NCI-H510A (cell line): Measurements from ENCODE around the gene OCA2.
A peak's percentile ranks its signal among the peaks of the same experiment; 100 is the strongest.
"Not testable (repeated sequence)": the region's sequence is repeated elsewhere in the genome, so short reads cannot be mapped to it uniquely, and the experiment has no call there.

ENCODE experiments used
- DNase-seq: peaks from one replicate; lab custom pipeline; 2025; lab: John Stamatoyannopoulos, UW

OCA2 gene

DNA sequence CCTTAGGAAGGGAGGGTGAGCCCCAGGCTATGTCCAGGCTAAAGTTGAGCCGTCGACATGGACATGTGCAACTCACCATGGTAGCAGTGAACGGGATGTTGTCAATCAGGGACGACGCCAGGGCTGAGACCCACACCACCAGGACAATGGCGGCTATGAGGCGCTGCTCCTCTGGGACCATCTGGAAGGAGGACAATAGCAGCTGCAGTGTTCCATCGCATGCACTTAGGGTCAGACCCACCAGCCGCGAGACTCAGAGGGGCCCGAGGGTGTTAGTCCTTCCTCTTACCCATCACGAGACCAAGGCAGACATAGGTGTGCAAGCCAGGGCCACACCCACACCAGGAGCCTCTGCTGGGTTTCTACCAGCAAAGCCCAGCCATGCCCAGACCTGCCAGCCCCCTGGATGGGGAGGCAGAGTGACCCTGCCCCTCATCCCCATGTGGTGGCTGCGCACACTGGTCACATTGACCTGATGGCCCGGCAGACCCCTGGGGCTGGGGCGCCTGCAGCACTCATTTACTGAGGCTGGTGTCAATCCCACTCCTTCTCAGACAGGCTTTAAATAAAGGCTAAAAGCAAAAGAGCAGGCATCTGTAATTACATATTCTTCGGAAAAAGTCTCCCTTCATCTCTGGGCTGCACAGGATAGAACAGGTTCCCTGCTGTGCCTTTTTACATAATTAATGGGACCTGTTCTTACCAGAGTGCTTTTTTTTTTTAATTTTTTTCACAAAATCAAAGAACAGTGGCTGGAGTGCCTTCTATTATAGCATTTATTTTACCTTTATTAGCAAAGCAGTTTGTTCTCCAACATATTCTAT lies 227.8 kb downstream of the OCA2 start:
- no peak for DNase-seq

DNA sequence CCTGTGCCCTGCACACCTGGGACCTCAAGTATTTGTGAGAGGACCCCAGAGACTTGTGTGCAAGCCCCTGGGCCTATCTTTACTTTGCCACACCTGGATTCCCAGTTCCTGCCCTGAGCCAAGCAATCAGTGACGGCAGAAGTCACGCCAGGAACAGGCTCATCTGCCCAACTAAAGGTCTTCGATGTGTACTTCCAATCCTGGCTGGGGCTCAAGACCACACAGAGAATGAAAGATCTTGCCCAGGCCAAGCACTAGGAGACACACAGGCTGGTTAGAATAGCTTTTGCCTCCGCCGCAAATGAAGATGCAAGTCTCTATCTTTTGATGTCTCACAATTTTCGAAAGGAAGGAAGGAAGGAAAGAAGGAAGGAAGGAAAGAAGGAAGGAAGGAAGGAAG lies 228.8 kb downstream of the OCA2 start:
- DNase-seq, result no peak

DNA sequence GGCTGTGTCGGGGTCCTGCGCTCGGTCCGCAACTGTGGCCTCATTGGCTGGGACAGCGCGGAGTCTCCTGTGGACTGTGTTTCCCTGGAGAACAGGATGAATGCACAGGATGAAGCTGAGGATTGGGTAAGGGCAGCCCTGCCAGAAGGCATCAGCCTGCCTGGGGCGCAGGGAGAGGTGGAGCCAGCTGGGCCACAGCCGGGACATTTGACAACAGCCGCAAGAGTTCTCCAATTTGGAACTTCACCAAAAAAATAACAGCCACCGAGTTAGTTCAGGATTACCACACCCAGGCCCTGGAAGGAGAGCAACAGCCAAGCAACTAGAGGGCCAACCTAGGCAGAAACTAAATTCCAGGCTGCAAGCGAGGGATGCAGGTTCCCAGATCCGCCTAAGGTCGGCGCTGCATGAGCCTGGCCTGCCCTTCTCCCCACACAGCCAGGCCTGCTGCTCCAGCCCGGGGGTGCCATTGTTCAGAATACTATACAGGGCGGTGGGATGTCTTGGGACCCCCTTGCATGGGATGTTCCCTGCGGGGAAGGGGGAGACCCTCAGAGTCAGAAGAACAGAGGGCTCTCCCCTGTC lies 229.3 kb downstream of the OCA2 start:
- no peak for DNase-seq

DNA sequence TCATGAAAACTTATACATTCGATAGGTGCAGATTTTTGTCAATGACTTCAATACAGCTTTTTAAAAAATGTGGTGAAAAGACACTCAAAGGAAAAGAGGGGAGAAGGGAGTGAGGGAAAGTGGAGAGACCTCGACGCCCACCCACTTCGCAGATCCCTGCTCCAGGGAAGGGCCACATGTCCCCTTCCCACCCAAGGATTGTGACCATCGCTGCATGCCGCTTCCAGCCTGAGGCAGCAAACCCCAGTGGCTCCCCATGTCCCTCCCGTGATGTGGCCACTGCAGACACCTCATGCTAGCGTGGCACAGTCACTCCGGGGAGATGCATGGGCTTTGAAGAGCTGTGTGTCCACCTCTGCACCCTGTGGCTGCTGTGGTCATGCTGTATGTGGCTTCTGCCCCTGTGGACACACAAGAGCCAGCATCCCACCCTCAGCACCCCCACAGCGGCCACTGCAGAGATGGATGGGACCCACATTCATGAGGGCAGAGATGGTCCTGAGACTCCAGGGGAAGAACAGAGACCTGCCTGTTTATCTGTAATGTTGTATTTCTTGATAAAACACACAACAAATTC lies 230.2 kb downstream of the OCA2 start:
- no peak for DNase-seq

DNA sequence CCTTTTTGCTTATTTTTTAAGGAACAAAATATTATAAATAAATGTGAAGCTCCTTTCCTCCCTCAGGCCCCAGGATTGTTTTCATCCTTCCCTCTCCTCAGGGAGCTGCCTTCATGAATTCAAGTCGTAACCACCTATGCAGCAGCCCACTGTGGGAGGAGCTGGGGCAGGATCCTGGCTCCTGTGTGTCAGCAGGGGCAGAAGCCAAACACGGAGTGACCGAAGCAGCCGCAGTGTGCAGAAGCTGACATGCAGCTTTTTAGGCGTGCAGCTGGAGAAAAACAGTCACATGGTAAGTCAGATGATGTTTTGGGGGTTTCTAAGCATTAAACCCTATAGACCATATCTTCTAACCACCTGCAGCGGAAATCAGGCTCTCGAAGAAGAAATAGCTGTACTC lies 231.3 kb downstream of the OCA2 start:
- no peak for DNase-seq

DNA sequence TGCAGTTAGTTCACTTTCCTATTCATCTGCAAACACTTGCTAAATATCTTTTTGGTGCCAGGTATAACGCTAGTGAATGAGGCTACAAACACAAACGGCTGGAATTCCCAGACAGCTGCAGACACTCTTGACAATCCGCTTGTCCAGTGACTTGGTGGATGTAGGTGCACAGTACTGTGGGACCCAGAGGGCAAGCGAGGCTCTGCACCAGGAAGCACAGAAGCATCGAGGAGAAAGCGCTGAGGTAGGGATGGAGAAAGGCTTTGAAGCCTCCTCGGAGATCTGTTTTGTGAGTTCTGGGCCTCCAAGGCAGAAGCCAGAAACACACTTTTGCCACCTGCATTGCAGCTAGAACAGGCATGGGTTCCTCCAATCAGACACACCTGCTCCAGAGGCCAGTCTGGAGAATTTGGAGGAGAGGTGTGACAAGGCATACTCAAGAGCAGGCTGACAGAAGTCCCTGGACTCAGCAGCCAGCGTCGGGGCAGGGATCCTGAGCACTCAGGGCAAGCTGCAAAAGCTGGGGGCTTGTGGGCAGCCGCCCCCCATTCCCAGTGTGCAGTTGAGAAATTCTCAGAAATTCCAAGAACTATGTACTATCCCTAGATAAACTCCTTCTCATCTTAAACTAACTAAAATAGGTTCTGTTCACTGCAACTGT lies 232.5 kb downstream of the OCA2 start:
- no peak for DNase-seq

DNA sequence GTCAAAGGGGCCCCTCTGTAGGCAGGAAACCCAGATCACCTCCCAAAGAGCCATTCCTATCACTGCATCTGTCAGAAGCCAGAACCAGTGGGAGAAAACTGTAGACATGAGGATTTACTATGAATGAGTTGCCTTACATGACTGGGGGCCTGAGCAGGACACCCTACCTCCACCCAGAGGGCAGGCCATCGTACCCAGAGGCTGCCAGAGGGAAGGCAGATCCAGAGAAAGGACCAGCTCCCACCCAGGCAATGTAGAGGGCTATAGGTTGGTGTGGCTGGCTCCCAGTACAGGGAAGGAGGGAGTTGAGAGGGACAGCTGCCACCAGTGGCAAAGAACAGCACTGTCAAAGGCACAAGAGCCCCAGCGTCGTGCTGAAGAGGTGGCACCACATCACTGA lies 233.2 kb downstream of the OCA2 start:
- no peak for DNase-seq

DNA sequence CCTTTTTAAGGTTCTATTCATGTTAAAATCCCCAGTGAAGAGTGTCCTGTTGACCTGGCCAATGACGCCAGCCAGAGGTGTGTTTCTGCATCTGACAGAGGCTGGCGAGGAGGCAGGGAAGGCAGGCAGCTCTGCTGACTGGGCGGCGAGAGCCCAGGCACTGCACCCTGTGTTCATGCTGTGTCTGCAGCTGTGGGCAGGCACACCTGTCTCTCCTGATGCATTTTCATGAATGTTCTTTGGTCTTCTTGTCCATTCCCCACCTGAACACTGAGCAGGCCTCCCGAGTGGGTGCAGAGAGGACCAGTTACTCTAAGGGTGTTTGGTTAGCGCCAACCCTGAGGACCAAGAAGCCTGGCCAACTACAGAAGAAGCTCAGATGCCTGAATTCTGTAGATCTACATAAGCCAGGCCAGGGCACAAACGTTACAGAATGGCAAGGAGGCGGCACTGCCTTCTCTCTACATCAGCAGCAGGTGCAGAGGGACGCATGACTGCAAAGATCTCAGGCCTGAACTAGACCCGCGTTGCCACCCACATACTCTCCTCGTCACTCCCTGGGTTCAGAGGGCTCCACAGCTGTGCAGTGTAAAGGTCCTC lies 233.7 kb downstream of the OCA2 start:
- DNase-seq, result peak; percentile 21

DNA sequence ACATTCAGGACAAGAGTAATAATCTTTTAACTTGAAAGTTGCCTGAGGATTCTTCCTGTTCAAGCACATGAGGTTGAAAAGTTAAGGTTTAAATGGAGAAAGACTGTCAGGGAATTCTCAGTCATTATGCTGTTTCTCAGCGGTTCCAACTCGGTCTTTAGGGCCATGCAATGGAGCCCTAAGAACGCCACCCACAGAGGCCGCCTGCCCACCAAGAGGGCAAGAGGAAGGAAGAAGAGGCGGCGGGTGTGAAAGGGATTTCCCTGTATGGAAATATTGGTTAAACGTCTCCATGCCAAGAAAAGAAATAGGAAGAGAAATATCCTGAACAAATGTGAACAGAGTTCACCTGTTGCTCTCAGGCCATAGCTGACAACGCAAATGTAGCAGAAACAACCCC lies 234.4 kb downstream of the OCA2 start:
- DNase-seq, result no peak

DNA sequence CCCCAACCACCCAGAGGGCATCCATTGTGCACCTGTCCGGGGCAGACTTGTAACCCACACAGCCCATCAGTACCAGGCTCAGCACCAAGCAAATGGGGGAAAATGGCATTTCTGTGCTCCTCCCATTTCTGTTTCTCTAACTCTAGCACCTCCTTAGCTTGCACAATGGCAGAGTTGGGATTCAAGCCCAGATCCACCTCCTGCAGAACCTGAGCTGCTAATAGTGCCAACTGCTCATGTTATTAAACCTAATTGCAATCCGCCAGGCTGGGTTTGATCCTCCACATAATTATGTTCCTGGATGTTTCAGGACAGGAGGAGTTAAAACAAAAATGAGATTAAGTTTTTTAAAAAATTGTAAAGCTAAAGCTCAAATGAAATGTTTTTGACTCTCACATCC lies 235.0 kb downstream of the OCA2 start:
- DNase-seq, result no peak

DNA sequence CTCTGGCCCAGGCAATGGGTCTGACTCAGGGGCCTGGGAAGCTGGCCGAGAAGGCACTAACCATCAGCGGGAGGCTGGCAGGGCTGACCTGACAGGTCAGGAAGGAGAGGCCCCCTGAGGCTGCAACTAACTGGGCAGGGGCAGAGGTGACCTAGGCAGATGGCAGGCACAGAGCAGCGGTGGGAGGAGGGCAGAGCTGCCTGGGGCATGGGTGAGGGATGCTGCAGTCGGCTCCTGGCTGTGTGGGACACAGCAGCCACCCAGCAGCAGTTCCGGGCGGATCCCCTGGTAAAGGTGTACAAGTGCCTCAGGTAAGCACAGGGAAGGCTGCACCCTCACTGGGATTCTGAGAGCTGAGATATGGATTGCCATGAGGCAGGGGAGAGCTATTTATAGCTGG lies 236.1 kb downstream of the OCA2 start:
- no peak for DNase-seq

DNA sequence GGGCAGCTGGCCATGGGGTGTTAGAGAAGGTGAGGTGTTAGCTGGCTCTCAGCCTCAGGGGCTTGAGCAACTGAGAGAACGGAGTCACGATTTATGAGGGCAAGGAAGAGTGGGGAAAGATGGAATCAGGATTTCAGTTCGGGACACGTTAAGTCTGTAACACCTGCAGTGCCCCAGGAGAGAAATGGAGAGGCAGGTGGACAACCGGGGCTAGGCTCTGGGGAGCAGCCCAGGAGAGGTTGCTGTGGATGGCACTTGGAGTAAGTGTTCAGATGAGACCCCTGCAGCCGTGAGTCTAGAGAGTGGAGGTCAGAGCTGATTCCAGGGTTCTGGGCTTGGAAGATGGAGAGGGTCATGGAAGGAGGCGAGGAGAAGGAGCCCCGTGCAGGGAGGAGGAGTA lies 237.9 kb downstream of the OCA2 start:
- no peak for DNase-seq

DNA sequence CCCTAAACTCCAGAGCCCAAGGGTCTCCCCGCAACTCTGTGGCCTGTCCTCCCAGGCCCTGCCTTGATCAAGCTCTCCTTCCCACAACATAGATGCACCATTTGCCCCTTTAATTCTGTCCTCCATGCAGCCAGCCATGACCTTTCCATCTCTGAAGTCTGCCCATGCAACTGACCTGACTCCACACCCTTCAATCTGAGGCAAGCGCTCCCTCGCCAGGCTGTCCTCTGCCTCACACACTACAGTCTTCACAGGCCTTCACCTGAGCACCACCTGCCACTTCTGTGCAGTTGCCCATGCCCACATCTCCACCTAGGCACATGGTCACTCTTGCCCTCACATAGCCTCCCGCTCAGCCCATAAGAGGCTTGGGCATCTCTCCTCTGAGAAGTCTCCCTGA lies 244.0 kb downstream of the OCA2 start:
- DNase-seq, result no peak

DNA sequence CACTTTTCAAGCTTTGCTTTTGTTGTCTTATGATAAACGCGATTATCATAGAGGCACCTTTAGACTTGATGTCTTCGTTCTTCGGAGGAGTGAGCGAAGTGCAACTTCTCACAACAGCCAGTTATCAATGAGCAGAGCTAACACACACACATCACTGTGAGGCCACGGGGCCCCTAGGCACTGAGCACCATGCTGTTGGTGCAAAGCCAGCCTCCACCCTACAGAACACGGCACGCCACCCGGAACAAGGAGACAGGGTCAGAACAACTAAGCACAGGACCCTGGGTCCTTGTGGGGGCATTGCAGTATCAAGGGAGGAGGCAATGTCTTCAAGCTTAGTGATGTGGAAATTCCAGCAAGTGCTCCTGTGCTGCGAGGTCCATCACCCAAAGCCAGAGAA lies 244.5 kb downstream of the OCA2 start:
- no peak for DNase-seq

DNA sequence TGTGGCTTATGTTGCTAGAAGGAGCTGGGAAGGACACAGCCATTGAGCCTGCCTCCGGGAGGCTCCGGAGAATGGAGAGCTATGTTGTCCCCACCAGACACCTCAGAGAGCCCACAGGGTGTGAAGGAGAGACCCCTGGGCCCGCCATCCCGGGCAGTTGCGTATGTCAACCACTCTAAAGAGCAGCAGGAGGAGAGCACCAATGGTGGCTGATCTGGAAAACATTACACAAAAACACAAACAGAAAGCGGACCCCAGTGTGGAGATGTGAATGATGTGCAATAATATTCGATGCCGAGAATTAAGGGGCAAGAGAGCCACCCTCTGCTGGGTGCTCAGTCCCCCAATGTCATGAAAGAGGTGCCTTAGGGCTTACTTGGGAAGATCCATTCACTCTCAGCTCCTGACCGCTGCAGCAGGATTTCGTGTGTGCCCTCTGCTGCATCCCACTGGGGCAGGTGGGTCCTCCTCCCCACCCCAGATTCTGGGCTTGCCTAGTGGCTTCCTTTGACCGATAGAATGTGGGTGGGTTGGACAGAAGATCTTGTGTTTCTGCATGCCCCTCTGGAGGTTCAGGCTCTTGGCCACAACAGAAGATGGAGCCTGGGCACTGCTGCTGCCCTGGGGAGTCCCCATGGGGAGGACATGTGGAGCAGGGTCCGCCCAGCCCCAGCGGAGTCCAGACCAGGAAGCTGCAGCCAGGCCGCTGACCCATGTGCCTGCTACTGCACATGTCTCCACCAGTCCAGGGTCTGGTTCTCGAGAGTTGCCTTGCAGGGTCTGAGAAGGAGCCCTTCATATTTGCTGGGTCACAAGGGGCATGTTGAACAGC lies 245.3 kb downstream of the OCA2 start:
- no peak for DNase-seq

DNA sequence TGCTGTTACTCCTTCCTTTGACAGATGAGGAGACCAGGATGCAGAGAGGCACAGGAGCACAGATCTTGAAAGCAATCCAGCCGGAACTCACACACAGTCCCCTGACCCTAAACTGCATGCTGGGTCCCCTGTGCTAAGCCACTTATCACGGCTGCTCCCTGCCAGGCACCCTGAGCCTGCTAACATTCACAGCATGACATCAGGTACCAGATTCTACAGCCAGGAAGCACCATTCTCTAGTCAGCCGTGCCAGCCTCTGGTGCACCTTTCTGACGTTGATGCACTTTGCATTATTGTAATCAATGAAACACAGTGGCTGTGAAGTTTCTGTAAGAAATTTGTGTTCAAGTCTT lies 247.3 kb downstream of the OCA2 start:
- no peak for DNase-seq

DNA sequence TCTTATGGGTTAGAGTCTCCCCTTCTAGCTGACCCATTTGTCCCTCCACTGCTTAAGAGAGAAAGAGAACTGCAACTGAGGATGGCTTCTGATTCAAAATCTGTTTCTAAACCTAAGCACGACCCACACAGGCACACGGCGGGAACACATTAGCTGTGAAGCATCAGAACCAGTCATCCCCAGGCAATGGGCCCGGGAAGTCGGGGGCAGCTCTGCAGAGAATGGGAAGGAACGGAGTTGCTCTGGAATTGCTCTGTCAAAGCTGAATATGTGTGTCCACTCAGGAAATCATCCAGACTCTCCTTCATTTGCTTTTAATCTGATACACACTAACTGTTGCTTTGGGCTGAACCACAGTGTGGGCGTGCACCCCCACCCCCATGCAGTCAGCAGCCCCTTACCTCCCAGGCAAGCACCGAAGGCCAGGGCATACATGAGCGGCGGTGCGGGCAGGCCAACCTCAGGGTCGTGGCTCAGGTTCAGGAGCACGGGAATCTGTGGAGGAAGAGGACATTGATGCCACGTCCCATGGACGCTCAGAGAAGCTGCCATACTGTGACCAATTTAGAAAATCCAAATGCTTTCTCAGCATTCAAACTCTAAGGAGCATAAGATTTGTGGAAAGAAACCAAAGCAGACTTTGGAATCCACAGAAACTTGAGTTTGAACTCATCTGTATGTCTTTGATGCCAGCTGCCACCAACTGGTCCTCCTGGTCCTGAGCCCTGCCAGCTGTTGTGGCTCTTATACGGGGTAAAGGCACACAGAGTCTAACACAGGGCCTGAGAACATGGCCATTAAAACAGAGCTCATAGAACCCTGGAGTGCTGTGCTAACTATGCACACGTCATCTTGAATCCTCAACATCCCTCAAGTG lies 247.9 kb downstream of the OCA2 start:
- no peak for DNase-seq

DNA sequence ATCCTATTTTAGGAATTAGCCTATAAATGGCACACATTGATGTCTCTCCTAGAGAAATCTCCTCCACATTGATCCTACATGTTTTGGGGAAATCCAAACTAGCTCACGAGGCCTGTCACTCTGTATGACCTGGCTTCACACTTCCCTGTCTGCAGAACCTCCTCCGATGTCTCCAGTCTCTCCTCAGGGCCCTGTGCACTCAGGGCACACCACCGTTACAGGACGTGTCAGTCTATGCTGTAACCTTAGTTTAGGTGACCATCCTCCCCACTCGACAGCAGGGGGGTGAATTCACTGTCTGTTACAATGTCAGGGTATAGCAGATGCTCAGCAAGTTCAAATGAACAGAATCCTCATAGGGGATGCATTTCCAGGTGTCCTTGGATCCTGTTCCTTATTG lies 249.1 kb downstream of the OCA2 start:
- DNase-seq, result no peak

DNA sequence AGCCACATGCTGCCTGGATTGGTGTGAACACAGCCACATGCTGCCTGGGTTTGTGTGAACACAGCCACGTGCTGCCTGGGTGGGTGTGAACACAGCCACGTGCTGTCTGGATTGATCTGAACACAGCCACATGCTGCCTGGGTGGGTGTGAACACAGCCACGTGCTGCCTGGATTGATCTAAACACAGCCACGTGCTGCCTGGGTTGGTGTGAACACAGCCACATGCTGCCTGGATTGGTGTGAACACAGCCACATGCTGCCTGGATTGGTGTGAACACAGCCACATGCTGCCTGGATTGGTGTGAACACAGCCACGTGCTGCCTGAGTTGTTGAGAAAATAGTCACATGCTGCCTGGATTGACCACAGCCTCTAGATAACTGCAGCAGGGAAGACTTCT lies 250.2 kb downstream of the OCA2 start:
- DNase-seq, result not testable (repeated sequence)

DNA sequence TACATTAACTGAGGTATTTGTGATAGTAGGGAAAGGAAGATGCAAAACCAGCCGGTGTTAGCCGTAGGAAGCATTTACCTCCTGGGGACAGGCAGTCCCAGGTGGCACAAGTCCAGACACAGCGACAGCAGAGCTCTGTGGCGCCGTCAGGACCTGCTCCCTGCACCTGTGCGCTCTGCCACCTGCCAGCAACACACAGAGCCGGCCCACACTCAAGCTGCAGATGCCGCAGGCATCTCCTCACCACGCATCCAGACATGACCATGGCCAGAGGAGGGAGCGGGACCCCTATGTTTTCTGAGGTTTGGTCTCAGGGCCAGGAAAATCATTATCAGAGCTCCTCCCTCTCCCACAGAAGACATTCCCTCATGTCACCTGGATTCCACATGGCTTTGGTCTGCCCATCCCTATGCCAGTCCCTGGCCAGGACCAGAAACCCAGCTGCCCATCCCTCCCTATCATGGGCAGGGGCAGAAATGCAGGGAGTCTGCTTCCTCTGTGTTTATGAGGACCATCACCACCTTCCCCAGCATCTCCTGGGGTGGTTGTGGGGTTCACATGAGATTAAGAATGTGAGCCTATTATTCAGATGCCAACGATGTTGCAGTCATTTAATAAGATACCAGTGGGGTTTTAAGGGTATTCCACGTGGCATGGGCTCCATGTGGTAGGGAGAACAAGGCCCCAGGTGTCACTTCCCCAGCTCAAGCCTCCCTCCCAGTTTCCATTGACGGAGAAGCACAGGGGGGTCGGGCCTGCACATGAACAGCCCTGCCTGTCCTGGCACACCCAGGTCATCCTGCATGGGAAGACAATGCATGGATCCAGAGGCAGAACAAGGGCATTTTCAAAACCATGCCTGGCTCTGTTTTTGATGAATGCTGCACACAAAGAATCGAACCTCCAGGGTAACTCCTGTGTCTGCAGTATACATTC lies 251.1 kb downstream of the OCA2 start:
- DNase-seq, result peak; percentile 24
